GM15510 (cell line): ENCODE measurements around the gene SCAF8.

ENCODE experiments used
- POLR2A ChIP-seq: IDR thresholded peaks from 3 replicates; pipeline ENCODE4 v1.6.1; 2011; ENCODE audit warnings: borderline replicate concordance; ENCODE audit not compliant: insufficient read length; ENCODE audit errors: extremely low read depth

SCAF8 gene

GRCh38 chr6:154719854-154720253 lies 13.4 kb upstream of the SCAF8 start:
- TF ChIP-seq POLR2A, result no peak

GRCh38 chr6:154721460-154721859 lies 11.8 kb upstream of the SCAF8 start:
- TF ChIP-seq POLR2A, result no peak

GRCh38 chr6:154726887-154727286 lies 6.3 kb upstream of the SCAF8 start:
- TF ChIP-seq POLR2A, result no peak

- TF ChIP-seq POLR2A, result no peak
Observed at GRCh38 chr6:154731296-154732218, 1.7 kb upstream of the SCAF8 start.

GRCh38 chr6:154732538-154733182 lies 556 bp upstream of the SCAF8 start:
- TF ChIP-seq POLR2A, result no peak

- TF ChIP-seq POLR2A, result peak; percentile 33
Observed at GRCh38 chr6:154733626-154734382, 588 bp downstream of the SCAF8 start.

- TF ChIP-seq POLR2A, result no peak
Observed at GRCh38 chr6:154736618-154737259, 3.5 kb downstream of the SCAF8 start.

- TF ChIP-seq POLR2A, result no peak
Observed at GRCh38 chr6:154737424-154737823, 4.2 kb downstream of the SCAF8 start.

GRCh38 chr6:154738551-154738961 lies 5.3 kb downstream of the SCAF8 start:
- TF ChIP-seq POLR2A, result no peak

- TF ChIP-seq POLR2A, result no peak
Observed at GRCh38 chr6:154740658-154741057, 7.4 kb downstream of the SCAF8 start.

GRCh38 chr6:154742891-154743290 lies 9.7 kb downstream of the SCAF8 start:
- TF ChIP-seq POLR2A, result no peak

GRCh38 chr6:154745243-154745642 lies 12.0 kb downstream of the SCAF8 start:
- TF ChIP-seq POLR2A, result no peak

- no peak for TF ChIP-seq POLR2A
Observed at GRCh38 chr6:154749341-154749740, 16.1 kb downstream of the SCAF8 start.

GRCh38 chr6:154751011-154751800 lies 18.0 kb downstream of the SCAF8 start:
- no peak for TF ChIP-seq POLR2A
